Skeletal muscle tissue (tissue), 4 donors: Measurements from ENCODE around the gene PTPRQ. TPM values are rescaled to one million over a fixed set of nuclear protein-coding genes. Genes with fewer than 3 reads are reported as not detected.
A peak's percentile ranks its signal among the peaks of the same experiment; 100 is the strongest.

Source experiments
- H3K27ac ChIP-seq: one replicate; pipeline ENCODE4 v1.7.0; 2013; ENCODE audit warnings: mild to moderate bottlenecking, low read depth, low read length, inconsistent platforms
- H3K27me3 ChIP-seq, 3 donors: one replicate each; pipeline ENCODE4 v1.7.0; 2013; ENCODE audit warnings: low read length in 3 of 3; ENCODE audit not compliant: control insufficient read depth in 3 of 3, insufficient read depth in 3 of 3
- H3K36me3 ChIP-seq, 3 donors: one replicate each; pipeline ENCODE4 v1.7.0; 2013; ENCODE audit warnings: low read length in 3 of 3; ENCODE audit not compliant: control insufficient read depth in 3 of 3, insufficient read depth in 3 of 3
- H3K4me1 ChIP-seq, 3 donors: one replicate each; pipeline ENCODE4 v1.7.0; 2013; ENCODE audit warnings: low read length in 3 of 3, mild to moderate bottlenecking in 3 of 3; ENCODE audit not compliant: control insufficient read depth in 3 of 3, insufficient read depth in 3 of 3
- H3K4me3 ChIP-seq, 3 donors: one replicate each; pipeline ENCODE4 v1.7.0; 2013; ENCODE audit warnings: low read length in 3 of 3
- H3K9ac ChIP-seq, 3 donors: one replicate each; pipeline ENCODE4 v1.7.0; 2013; ENCODE audit warnings: low read length in 3 of 3, mild to moderate bottlenecking in 3 of 3, moderate library complexity in 2 of 3, low read depth in 1 of 3
- H3K9me3 ChIP-seq, 3 donors: one replicate each; pipeline ENCODE4 v1.7.0; 2013; ENCODE audit warnings: low read length in 3 of 3; ENCODE audit not compliant: control insufficient read depth in 3 of 3
- total RNA-seq: library from RNA; depleted of rRNA; stranded (reverse); fragments of >200 nt; gene quantifications from one replicate; pipeline ENCODE4 v1.2.3, GENCODE V29; 2014
- donor health status: Osteomylitis.

PTPRQ gene
- total RNA-seq, 1 donor from 2014 or later: 3.7 TPM

GRCh38 chr12:80707126-80707829, 263.2 kb downstream of the PTPRQ start, which contains the start of gene MYF6:
Gene MYF6, plus strand, starts transcription at chr12:80707634. Its CDS starts 86 bp downstream, at chr12:80707720.
- H3K4me1 ChIP-seq: peaks cover 3 to 12% (median 5%) of the 10 kb centered on the region in 3 donors
- H3K4me3 ChIP-seq: peak within 1 kb of the TSS; percentile 83 to 87 (median 85)
- H3K9ac ChIP-seq: peak within 1 kb of the TSS; percentile 92 to 95 (median 93)
- H3K27me3 ChIP-seq: peaks cover 0 to 3% (median 0%) of the 10 kb centered on the region in 3 donors
- H3K36me3 ChIP-seq: peaks cover 4 to 9% (median 6%) of the 10 kb centered on the region in 3 donors
- peak within 1 kb of the TSS; percentile 94 for H3K27ac ChIP-seq
- H3K9me3 ChIP-seq: no peaks in the 10 kb centered on the region

- peaks cover 4 to 9% (median 6%) of the 10 kb centered on the region in 3 donors for H3K36me3 ChIP-seq
- peak overlapping the region; percentile 92 to 95 (median 93) for H3K9ac ChIP-seq
- no peaks in the 10 kb centered on the region for H3K9me3 ChIP-seq
- H3K4me1 ChIP-seq: peaks cover 3 to 15% (median 5%) of the 10 kb centered on the region in 3 donors
- H3K27me3 ChIP-seq: peaks cover 0 to 3% (median 0%) of the 10 kb centered on the region in 3 donors
- peak overlapping the region; percentile 94 for H3K27ac ChIP-seq
- peak overlapping the region; percentile 83 to 87 (median 85) for H3K4me3 ChIP-seq
These were observed 263.8 kb downstream of the PTPRQ start for GRCh38 chr12:80707830-80708258.

GRCh38 chr12:80708259-80708974, 264.4 kb downstream of the PTPRQ start:
- peak overlapping the region; percentile 92 to 95 (median 93) for H3K9ac ChIP-seq
- H3K9me3 ChIP-seq: no peaks in the 10 kb centered on the region
- H3K4me3 ChIP-seq: peak overlapping the region; percentile 83 to 87 (median 85)
- H3K36me3 ChIP-seq: peaks cover 4 to 9% (median 6%) of the 10 kb centered on the region in 3 donors
- peaks cover 3 to 16% (median 5%) of the 10 kb centered on the region in 3 donors for H3K4me1 ChIP-seq
- H3K27me3 ChIP-seq: peaks cover 0 to 3% (median 0%) of the 10 kb centered on the region in 3 donors
- peak overlapping the region; percentile 94 for H3K27ac ChIP-seq

- Histone ChIP-seq H3K36me3 (peaks cover 4 to 9% (median 6%) of the 10 kb centered on the region in 3 donors), H3K27ac (peak overlapping the region; percentile 94), H3K4me3 (peak overlapping the region; percentile 83 to 87 (median 85)), H3K4me1 (peaks cover 3 to 14% (median 5%) of the 10 kb centered on the region in 3 donors), H3K27me3 (peaks cover 0 to 3% (median 0%) of the 10 kb centered on the region in 3 donors), H3K9ac (peak overlapping the region; percentile 92 to 95 (median 93)), H3K9me3 (no peaks in the 10 kb centered on the region)
These were observed 264.9 kb downstream of the PTPRQ start for GRCh38 chr12:80708975-80709328.

- no peaks in the 10 kb centered on the region for H3K9me3 ChIP-seq
- peak overlapping the region; percentile 92 to 95 (median 93) for H3K9ac ChIP-seq
- peak overlapping the region; percentile 94 for H3K27ac ChIP-seq
- peaks cover 3 to 11% (median 4%) of the 10 kb centered on the region in 3 donors for H3K4me1 ChIP-seq
- H3K4me3 ChIP-seq: peak overlapping the region; percentile 83 to 87 (median 85)
- peaks cover 4 to 9% (median 6%) of the 10 kb centered on the region in 3 donors for H3K36me3 ChIP-seq
- peaks cover 0 to 3% (median 0%) of the 10 kb centered on the region in 3 donors for H3K27me3 ChIP-seq
These were observed 266.0 kb downstream of the PTPRQ start for GRCh38 chr12:80709811-80710726.

DNA sequence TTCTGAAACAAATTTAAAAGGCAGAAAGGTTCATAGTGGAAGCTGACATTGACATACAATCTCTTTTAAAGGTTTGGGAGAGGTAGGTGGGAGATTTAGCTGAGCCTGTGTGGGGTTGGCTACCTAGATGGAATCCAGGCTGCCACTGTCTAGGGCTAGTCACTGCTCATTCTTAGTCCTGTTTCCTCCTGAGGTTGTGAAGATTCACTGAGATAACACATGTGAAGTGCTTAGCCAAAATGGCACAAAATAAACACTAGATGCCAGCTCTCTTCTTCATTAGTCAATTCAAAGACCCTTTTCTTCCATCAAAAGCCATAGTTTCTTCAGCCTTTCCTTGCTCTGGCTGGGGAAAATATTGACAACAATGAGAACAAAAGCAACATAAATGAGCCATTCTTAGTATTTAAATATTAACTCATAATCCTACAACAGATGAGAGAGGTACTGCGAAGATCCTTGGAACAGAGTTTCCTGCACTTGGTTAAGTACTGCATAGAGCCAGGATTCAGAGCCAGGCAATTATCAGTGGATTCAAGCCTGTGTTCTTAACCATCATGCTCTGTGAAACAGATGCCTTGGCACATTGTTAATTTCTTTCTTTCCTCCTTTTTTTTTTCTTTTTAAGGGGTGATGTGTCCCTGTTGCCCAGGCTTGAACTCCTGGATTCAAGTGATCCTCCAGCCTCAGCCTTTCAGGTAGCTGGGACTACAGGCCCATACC, 266.9 kb downstream of the PTPRQ start:
- Histone ChIP-seq H3K9me3 (no peaks in the 10 kb centered on the region), H3K9ac (peak overlapping the region; percentile 92 to 95 (median 93)), H3K4me1 (peaks cover 3 to 11% (median 4%) of the 10 kb centered on the region in 3 donors), H3K27me3 (peaks cover 0 to 3% (median under 1%) of the 10 kb centered on the region in 3 donors), H3K4me3 (peak overlapping the region; percentile 83 to 87 (median 85)), H3K36me3 (peaks cover 4 to 9% (median 6%) of the 10 kb centered on the region in 3 donors), H3K27ac (peak overlapping the region; percentile 94)

- Histone ChIP-seq H3K9me3 (no peaks in the 10 kb centered on the region), H3K36me3 (peaks cover 4 to 9% (median 6%) of the 10 kb centered on the region in 3 donors), H3K4me1 (peaks cover 3 to 11% (median 4%) of the 10 kb centered on the region in 3 donors), H3K27ac (no peak overlapping the region), H3K4me3 (no peak overlapping the region), H3K9ac (no peak overlapping the region), H3K27me3 (peaks cover 0 to 7% (median 3%) of the 10 kb centered on the region in 3 donors)
These were observed 267.8 kb downstream of the PTPRQ start for GRCh38 chr12:80711866-80712265.

GRCh38 chr12:80712866-80713265, 268.8 kb downstream of the PTPRQ start:
- H3K4me1 ChIP-seq: peaks cover 3 to 11% (median 4%) of the 10 kb centered on the region in 3 donors
- H3K9me3 ChIP-seq: no peaks in the 10 kb centered on the region
- peaks cover 4 to 7% (median 6%) of the 10 kb centered on the region in 3 donors for H3K36me3 ChIP-seq
- no peak overlapping the region for H3K27ac ChIP-seq
- no peak overlapping the region for H3K9ac ChIP-seq
- peaks cover 0 to 10% (median 7%) of the 10 kb centered on the region in 3 donors for H3K27me3 ChIP-seq
- H3K4me3 ChIP-seq: no peak overlapping the region
